ENCODE data around the gene CORO2B.

GRCh38 chr15:68531387-68532179 is 47.2 kb upstream of the CORO2B start:
- TF ChIP-seq CTCF (IDR thresholded peaks at IDR 0.05), result no peak
- TF ChIP-seq POLR2A (IDR thresholded peaks at IDR 0.05), result no peak
- TF ChIP-seq EP300 (IDR thresholded peaks at IDR 0.05), result no peak

Data from ovary (tissue), 3 donors.